Activated gamma-delta T cell (primary cell): ENCODE measurements around the gene C9orf50.

Experiments
- DNase-seq: peaks from one replicate; lab custom pipeline; 2025; lab: John Stamatoyannopoulos, UW

The C9orf50 gene

GRCh38 chr9:129591916-129592315 lies 29.0 kb downstream of the C9orf50 start:
- no peak for DNase-seq

GRCh38 chr9:129590466-129590865 lies 30.4 kb downstream of the C9orf50 start:
- DNase-seq, result no peak

GRCh38 chr9:129587487-129588262 lies 33.2 kb downstream of the C9orf50 start:
- no peak for DNase-seq

GRCh38 chr9:129586685-129587084 lies 34.2 kb downstream of the C9orf50 start:
- no peak for DNase-seq

- DNase-seq, result no peak
Measured at GRCh38 chr9:129586245-129586644, 34.7 kb downstream of the C9orf50 start.

GRCh38 chr9:129585352-129585751 lies 35.5 kb downstream of the C9orf50 start:
- DNase-seq, result no peak

- no peak for DNase-seq
Measured at GRCh38 chr9:129584136-129584535, 36.8 kb downstream of the C9orf50 start.

- DNase-seq, result no peak
Measured at GRCh38 chr9:129583308-129584038, 37.4 kb downstream of the C9orf50 start.

GRCh38 chr9:129582855-129583254 lies 38.0 kb downstream of the C9orf50 start:
- DNase-seq, result no peak

- DNase-seq, result no peak
Measured at GRCh38 chr9:129581505-129582189, 39.3 kb downstream of the C9orf50 start.

GRCh38 chr9:129580211-129580915 lies 40.5 kb downstream of the C9orf50 start:
- no peak for DNase-seq

GRCh38 chr9:129579294-129579693 lies 41.6 kb downstream of the C9orf50 start:
- DNase-seq, result no peak

- DNase-seq, result no peak
Measured at GRCh38 chr9:129576546-129577543, 44.1 kb downstream of the C9orf50 start.

GRCh38 chr9:129575818-129576217 lies 45.1 kb downstream of the C9orf50 start:
- DNase-seq, result no peak

GRCh38 chr9:129574911-129575585 lies 45.9 kb downstream of the C9orf50 start:
- DNase-seq, result no peak

- DNase-seq, result no peak
Measured at GRCh38 chr9:129573977-129574376, 46.9 kb downstream of the C9orf50 start.

GRCh38 chr9:129572517-129572916 lies 48.4 kb downstream of the C9orf50 start:
- DNase-seq, result no peak

- no peak for DNase-seq
Measured at GRCh38 chr9:129572052-129572425, 48.9 kb downstream of the C9orf50 start.

- no peak for DNase-seq
Measured at GRCh38 chr9:129571298-129572051, 49.4 kb downstream of the C9orf50 start.
